Endometrial microvascular endothelial cells (primary cell): ENCODE measurements around the gene ABCA4. TPM values are rescaled to one million over a fixed set of nuclear protein-coding genes. Genes with fewer than 3 reads are reported as not detected.

Source experiments
- in situ Hi-C: cut with HindIII; loops from 2 replicates; pipeline ENCODE4 v1.10.0; 2017; ENCODE audit warnings: low sequenced_read_pairs, low pct_unique_long_range_greater_than_20kb; ENCODE audit errors: inconsistent ontology term
- total RNA-seq: library from RNA; depleted of rRNA; stranded (reverse); fragments of >200 nt; gene quantifications from one replicate; pipeline ENCODE4 v1.2.3, GENCODE V29; 2015; ENCODE audit errors: inconsistent ontology term

The ABCA4 gene
- total RNA-seq, 1 donor from 2014 or later: 0.09 TPM

- in situ Hi-C loops: no loop called here
Observed at GRCh38 chr1:94125551-94126514, 4.9 kb upstream of the ABCA4 start.

- in situ Hi-C loops: no loop called here
Observed at GRCh38 chr1:94124538-94124937, 3.6 kb upstream of the ABCA4 start.

- in situ Hi-C loops: no loop called here
Observed at GRCh38 chr1:94122201-94122970, 1.4 kb upstream of the ABCA4 start.

DNA sequence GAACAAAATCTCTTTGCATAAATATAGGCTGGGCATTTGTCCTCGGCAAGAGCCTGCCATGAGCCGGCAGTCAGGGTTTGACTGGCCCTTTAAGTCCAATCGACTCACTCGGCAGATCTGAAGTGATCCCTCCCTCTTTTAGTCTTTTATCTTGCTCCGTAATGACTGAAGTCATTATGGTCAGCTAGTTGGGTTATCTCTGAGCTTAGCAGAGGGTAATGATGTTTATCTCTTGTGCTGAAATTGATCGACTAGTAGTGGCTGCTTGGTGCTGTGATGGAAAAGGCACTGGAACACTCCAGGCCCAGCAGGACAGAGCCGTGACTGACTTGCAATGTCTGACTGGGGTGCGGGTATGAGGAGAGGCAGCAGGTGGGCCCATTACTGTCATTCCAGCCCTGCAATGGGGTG is 468 bp upstream of the ABCA4 start:
- in situ Hi-C loops: no loop called here

DNA sequence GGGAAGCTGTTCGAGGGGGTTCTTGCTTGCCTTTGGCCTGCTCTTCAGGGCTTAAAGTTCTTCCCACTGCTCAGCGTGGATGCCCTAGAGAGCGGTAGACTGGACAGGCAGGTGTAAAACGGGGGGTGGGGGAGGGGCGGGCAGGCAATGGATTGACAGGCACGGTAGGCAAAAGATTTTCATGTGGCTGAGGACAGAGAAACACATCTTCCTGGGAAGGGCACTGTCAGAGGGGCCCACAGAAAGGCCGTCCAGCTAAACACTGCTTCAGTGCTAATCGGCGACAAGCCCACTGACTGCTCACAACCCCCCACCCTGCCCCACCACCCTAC is 412 bp downstream of the ABCA4 start:
- in situ Hi-C loops: no loop called here

DNA sequence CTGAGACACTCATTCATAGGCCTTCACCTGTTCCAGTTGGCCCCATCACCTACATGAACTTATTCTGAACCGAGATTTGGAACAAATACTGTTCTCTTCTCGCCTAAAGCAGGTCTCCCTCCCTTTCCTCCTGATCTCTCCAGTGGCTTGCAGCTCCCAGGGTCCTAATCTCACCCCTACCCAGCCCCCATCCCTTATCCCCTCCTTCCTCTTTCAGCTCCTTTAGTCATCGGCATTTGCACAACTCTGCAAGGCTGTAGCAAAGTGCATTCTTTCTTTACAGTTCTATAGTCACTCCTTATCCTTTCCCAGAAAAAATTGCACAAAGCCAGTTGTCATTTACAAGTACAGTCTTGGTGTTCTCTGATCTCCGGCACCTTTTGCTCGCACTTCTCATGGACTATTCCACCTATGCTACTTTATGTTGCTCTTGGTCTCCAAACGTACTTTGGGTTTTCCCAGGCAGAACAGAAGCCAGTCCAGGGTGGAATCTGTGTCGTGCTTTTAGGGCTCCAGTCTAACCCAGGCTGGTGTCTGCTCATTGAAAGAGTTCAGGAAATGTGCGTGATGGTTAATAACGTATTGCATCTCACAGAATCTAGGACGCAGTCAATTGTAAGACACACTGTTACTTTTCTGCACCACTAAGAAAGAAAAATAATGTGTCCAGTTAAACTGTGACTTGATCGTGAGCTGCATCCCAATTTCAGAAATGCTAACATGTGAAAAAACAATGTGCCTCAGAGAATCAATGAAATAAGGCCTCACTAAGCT is 965 bp downstream of the ABCA4 start:
- in situ Hi-C loops: no loop called here

- in situ Hi-C loops: no loop called here
Observed at GRCh38 chr1:94119306-94119705, 1.6 kb downstream of the ABCA4 start.

- in situ Hi-C loops: no loop called here
Observed at GRCh38 chr1:94118471-94118870, 2.5 kb downstream of the ABCA4 start.

- in situ Hi-C loops: no loop called here
Observed at GRCh38 chr1:94118013-94118412, 2.9 kb downstream of the ABCA4 start.

- in situ Hi-C loops: no loop called here
Observed at GRCh38 chr1:94117259-94117851, 3.6 kb downstream of the ABCA4 start.

DNA sequence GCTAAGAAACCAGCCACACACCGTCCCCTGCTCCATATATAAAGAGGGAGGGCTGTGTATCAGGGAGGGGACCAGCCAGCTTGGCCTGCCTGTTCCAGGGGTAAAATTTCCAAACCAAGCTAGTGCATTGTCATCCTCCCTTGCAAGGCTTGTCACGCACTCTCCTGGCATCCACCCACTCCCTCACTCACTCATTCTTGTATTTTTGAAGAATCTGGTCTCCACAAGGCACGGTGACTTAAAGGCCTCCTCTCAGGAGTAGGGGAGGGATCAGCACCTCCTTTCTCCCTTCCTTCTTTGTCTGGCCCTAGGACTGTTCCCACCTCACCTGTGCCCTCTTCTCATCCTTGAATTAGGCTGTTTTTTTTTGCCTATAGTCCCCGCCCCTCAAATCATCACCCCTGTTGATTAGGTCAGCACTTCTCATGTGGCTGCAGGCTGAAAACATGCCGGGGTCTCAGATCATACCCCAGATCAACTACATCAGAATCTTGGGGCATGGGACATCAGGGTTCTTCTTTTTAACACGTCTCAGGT is 5.0 kb downstream of the ABCA4 start:
- in situ Hi-C loops: no loop called here

- in situ Hi-C loops: no loop called here
Observed at GRCh38 chr1:94115254-94115899, 5.6 kb downstream of the ABCA4 start.

GRCh38 chr1:94113589-94114226 is 7.2 kb downstream of the ABCA4 start:
- in situ Hi-C loops: no loop called here

- in situ Hi-C loops: no loop called here
Observed at GRCh38 chr1:94111879-94112278, 9.1 kb downstream of the ABCA4 start.

GRCh38 chr1:94110946-94111740 is 9.8 kb downstream of the ABCA4 start:
- in situ Hi-C loops: no loop called here

DNA sequence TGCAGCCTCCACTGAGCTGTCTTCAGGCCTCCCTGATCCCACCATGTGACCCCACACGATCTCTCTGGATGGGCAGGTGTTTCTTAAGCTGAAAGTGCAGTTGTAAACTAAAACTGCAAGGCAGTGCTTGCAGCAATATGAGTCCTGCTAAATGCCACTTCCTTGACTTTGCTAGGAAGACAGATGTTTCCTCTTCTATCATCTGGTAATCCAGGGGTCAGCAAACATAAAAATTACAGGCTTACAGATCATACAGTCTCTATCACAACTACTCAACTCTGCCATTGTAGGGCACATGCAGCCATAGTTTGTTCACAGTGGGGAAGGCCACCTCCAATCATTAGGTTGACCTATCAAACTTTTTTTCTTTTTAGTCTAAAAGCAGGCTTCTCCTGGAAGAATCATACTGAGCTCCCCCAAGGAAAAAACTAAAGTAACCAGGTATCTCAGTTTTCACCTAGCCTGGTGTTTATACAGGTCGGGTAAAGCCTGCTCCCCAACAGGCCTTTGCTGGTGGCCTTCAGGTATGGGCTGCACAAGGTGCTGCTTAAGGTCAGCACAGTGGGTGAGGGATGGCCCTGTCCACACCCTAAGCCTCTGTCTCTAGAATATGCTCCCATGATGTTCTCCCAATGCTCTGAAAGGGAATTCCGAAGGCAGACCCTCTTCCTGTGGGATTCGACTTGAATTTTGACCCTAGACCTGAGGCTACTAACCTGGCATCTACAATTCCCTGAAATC is 10.8 kb downstream of the ABCA4 start:
- in situ Hi-C loops: no loop called here
